ENCODE measurements around the gene MBL2.

- TF ChIP-seq EZH2 (IDR thresholded peaks at IDR 0.05; ENCODE audit: low read length) (no peak), CTCF (optimal IDR thresholded peaks at IDR 0.05 in 1 of 3, IDR thresholded peaks at IDR 0.05 in 1 of 3, conservative IDR thresholded peaks at IDR 0.05 in 1 of 3; ENCODE audit: extremely low read depth in 1 of 3, insufficient read depth in 2 of 3, low read length in 3 of 3) (peak; percentile 46 to 76 (median 48))
Observed at GRCh38 chr10:52818019-52818418, 45.4 kb upstream of the MBL2 start.
